ENCODE data around the gene PLAGL1.

Gene PLAGL1

GRCh38 chr6:143964674-143965081, 43.4 kb downstream of the PLAGL1 start:
- no peak for DNase-seq

GRCh38 chr6:143963158-143963919, 44.7 kb downstream of the PLAGL1 start:
- no peak for DNase-seq

- no peak for DNase-seq
Observed at GRCh38 chr6:143961886-143962878, 45.9 kb downstream of the PLAGL1 start.

GRCh38 chr6:143961066-143961465, 47.0 kb downstream of the PLAGL1 start:
- DNase-seq, result no peak

- DNase-seq, result no peak
Observed at GRCh38 chr6:143959927-143960326, 48.1 kb downstream of the PLAGL1 start.

GRCh38 chr6:143958839-143959399, 49.1 kb downstream of the PLAGL1 start:
- DNase-seq, result no peak

- DNase-seq, result no peak
Observed at GRCh38 chr6:143957679-143958274, 50.3 kb downstream of the PLAGL1 start.

- no peak for DNase-seq
Observed at GRCh38 chr6:143955971-143956370, 52.1 kb downstream of the PLAGL1 start.

- DNase-seq, result no peak
Observed at GRCh38 chr6:143953922-143954321, 54.1 kb downstream of the PLAGL1 start.

- no peak for DNase-seq
Observed at GRCh38 chr6:143952947-143953701, 54.9 kb downstream of the PLAGL1 start.

- DNase-seq, result no peak
Observed at GRCh38 chr6:143952060-143952778, 55.8 kb downstream of the PLAGL1 start.

- DNase-seq, result no peak
Observed at GRCh38 chr6:143950875-143951274, 57.2 kb downstream of the PLAGL1 start.

GRCh38 chr6:143949962-143950361, 58.1 kb downstream of the PLAGL1 start:
- no peak for DNase-seq

GRCh38 chr6:143949535-143949934, 58.5 kb downstream of the PLAGL1 start:
- no peak for DNase-seq

- DNase-seq, result no peak
Observed at GRCh38 chr6:143948208-143948607, 59.9 kb downstream of the PLAGL1 start.

GRCh38 chr6:143941852-143942627, 66.0 kb downstream of the PLAGL1 start:
- peak in 4 of 5 donors; percentile 23 to 40 (median 34) for DNase-seq

GRCh38 chr6:143940011-143940597, 68.0 kb downstream of the PLAGL1 start:
- DNase-seq, result peak in 4 of 5 donors; percentile 17 to 58 (median 37)

GRCh38 chr6:143939364-143939763, 68.7 kb downstream of the PLAGL1 start:
- DNase-seq, result no peak

GRCh38 chr6:143937668-143937970, 70.4 kb downstream of the PLAGL1 start:
- no peak for DNase-seq

Measured in T-helper 1 cell (primary cell).